NCI-H82 (cell line): Measurements from ENCODE around the gene FAM171A2.
"Not testable (repeated sequence)": the region's sequence is repeated elsewhere in the genome, so short reads cannot be mapped to it uniquely, and the experiment has no call there.

ENCODE experiments used
- DNase-seq: peaks from one replicate; lab custom pipeline; 2025; lab: John Stamatoyannopoulos, UW

Gene FAM171A2

DNA sequence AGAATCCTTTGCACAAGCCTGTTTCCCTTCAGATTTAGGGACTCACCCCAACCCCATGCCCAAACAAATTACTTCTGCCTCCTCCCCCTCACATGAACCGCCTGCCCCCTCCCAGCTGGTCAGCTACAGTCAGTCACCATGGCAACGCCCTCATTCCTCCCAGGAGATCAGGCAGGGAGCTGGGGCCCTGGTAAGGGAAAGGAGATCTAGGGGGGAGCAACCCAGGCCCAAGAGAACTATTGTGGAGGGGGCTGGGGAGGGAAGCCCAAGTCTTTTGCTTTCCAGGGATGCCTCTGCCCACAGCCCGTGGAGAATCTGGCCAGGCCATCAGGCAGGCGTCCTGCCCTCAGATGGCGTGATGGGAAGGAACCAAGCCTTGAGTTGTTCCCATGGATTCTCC, 2.8 kb downstream of the FAM171A2 start:
- DNase-seq: peak; percentile 52

DNA sequence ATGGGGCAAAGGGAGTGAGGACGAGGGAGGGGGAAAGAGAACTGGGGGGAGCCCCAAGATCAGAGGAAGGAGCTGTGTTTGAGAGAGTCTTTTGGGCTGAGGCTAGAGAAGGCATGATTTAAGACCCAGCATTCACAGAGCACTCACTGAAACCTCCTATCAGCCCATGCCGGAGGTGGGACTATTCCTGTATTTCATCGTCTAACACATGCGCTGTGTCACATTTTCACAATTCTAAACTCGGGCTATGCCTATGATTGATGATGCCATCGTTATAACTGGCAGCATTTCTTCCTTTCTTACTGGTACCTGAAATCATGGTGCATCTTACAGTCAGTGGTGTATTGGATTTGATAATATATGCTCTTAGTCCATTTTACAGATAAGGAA, 3.5 kb downstream of the FAM171A2 start:
- no peak for DNase-seq

DNA sequence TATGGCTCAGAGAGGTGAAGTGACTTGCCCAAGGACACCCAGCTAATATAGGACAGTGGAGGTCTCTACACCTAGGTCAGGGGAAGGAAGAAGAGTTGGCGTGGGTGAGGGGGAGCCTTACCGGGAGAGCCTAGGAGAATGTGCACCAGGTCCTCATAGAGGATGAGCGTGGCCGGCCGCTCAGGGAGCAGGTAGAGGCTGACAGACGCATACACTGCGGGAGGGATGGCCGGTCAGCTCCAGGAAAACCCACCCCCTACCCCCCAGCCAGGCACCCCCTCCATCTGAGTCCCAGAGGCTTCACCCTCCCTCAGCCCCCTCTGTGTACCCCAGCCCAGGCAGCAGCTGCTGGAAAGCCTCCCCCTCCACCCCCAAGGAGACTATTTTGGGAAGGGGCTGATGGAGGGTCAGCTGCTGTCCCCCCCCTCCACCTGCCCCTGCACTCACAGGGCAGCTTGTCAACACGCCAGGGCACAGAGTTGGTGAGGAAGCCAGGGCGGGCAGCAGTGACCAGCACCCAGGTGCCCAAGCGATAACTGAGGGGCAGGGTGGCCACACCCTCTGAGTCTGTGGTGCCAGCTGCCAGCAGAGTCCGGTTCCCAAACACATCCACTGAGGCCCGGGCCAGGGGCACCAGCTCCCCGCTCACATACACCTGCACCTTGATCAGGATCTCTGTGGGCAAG, 4.1 kb downstream of the FAM171A2 start:
- no peak for DNase-seq

DNA sequence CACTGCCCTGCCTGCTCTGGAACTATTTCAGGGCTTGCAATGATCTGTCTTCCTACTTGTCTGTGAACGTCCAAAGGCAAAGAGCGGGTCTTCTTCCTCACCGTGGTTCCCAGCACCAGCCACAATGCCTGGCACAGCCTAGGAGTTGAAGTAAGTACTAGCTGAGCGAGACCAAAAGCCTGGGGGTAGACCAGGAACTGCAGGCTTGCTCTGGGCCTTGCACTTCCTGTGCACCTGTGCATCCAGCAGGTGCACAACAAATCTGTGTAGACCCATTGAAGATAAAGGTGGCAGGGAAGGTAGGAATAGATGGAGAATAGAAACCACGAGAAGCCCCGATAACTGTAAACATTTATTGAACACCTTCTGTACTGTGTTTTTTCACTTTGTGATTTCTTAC, 4.6 kb downstream of the FAM171A2 start:
- DNase-seq: no peak

DNA sequence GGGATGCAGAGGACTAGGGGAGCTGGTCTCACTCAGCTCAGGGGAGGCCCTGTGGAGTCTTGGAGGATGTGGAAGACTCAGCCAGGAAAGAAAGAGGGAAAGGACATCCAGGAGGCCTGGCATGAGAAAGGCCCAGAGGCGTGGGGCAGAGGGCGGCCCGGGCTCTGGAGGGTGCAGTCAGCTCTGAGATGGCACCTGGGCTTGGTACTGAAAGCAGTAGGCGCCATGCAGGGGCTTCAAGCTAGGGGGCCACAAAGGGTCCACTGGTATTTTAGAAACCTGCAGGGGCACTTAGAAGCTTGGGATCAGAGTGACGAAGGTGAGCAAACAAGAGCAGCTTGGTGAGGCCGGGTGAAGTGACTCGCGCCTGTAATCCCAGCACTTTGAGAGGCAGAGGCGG, 5.6 kb downstream of the FAM171A2 start:
- no peak for DNase-seq

DNA sequence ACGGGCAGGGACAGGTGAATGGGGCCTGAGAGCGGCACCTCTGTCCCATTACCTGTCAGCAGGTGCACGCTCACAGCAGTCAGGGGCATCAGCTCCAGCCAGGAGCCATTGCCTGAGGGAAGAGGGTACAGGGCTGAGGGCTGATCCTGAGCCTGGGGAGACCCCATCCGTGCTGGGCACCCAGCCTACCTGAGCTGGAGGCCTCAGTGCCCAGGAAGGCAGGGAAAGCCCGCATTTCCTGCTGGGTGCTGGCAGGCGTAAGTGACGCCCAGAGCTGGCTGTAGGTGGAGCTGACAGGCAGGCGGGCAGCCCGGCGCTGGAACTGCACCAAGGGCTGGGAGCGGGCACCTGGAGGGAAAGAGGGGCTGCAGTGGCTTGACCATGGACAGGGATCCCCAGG, 7.4 kb downstream of the FAM171A2 start:
- DNase-seq: no peak

DNA sequence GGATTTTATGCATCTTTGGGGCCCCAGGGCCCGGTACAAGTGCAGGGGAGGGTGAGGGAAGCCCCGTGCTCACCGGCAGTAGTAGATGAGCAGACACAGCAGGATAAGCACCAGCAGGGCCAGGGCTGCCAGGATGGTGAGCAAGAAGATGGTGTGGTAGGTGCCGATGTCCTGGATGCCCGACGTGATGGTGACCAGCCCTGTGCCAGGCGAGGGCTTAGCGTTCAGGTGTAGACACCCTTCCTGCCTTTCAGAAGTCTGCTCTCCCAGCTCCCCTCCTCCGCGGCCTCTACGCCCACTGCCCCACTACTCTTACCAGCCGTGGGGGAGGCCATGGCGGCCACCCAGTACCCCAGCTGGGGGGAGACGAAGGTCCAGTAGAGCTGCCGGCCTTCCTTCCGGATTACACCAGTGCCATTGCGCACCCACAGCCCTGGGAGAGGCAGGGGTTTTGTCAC, 8.0 kb downstream of the FAM171A2 start:
- DNase-seq: no peak

DNA sequence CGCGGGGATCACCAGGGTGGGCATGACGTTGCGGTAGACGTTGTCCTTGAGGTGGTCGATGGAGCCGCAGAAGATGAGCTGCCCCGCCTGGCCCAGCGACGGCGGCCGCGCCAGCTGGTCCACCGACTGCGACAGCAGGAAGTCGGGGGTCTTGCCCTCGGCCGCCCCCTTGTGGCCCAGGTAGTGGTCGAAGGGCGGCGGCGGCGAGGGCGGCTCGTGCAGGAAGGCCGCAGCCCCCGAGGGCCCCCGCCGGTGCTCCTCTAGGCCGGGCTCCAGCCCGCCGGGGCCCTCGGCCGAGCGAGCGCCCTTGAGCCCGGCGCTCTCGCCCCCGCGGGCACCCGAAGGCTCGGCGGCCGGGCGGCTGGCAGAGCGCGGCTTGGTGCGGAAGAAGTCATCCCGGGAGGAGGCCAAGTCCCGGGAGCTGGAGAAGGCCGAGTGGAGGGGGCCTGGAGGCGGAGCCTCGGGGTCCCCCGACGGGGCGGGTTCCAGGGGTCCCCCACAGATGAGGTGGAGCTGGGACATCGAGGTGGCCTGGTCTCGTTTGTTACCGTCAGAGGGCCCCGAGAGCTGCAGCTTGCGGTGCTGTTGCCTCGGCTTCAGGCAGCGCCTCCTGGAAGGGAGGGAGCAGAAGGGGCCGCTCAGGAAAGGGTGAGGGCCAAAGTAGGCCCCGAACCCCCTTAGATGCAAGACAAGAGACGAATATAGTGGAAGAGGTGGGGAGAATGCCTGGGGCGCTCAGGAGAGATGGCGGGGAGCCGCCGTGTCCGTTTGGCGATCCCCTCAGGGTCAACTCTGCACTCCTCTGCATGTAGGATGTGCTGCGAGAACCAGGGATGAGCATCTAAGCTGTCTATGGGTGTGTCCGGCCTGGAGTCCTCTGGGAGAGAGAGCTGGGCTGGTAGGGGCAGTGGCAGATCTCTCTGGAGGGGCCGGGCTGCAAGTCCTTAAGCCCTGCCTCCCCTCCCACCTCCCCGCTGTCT, 8.8 kb downstream of the FAM171A2 start:
- DNase-seq: peak; percentile 85

DNA sequence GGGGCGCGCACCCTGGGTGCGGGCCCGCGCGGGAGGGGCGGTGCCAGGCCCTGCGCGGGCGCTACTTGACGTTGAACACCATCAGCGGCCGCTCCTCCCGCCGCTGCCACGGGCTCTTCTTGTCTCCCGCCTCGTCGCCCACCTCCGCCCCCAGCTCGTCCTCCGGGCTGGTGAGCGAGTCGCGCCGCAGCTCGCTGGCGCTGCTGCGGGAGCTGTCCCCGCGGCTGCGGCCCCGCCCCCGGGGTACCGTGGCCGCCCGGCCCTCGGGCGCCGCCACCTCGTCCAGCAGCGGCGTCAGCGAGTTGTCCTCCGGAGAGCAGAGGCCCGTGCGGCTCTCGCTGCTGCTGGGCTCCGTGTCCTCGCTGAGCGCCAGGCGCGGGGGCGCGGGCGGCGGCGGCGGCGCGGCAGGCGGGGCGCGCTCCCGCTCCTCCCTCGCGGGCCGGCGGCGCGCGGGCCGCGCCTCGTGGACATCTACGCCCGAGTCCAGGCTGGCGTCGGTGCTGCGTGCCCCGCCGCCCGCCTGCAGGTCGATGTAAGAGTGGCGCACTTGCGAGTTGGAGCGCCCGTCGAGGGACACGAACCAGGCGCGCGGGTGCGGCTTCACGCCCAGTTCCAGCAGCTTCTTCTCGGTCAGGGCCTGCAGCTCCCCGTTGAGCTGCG, 9.9 kb downstream of the FAM171A2 start:
- DNase-seq: no peak

DNA sequence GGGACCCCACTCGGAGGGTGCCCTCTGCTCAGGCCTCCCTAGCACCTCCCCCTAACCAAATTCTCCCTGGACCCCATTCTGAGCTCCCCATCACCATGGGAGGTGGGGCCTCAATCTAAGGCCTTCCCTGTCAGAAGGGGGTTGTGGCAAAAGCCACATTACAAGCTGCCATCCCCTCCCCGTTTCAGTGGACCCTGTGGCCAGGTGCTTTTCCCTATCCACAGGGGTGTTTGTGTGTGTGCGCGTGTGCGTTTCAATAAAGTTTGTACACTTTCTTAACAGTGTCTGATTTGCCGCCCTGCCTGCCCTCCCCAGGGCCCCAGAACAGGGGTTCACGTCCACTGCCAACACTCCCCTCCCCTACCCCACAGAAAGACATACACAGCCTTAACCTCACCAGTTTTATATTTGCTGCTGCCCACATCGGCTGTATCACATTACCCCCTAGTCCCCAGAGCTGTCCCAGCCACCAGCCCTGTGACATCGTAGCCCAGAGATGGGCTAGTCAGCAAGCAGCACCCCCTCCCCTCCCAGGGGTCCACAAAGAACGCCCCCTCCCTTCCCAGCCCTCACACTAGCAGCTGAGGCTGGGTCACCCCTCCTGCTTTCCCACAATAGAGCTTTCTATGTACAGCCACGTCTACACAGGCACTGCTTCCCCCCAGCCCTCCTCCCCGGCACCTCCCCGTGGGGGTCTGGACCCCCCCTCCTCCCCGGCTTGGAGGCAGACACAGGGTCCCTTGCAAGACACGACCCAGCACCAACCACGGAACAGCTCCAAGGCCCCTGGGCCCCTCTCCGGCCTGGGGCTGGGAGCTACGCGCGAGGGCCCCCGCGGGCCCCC, 10.6 kb downstream of the FAM171A2 start:
- DNase-seq: no peak

DNA sequence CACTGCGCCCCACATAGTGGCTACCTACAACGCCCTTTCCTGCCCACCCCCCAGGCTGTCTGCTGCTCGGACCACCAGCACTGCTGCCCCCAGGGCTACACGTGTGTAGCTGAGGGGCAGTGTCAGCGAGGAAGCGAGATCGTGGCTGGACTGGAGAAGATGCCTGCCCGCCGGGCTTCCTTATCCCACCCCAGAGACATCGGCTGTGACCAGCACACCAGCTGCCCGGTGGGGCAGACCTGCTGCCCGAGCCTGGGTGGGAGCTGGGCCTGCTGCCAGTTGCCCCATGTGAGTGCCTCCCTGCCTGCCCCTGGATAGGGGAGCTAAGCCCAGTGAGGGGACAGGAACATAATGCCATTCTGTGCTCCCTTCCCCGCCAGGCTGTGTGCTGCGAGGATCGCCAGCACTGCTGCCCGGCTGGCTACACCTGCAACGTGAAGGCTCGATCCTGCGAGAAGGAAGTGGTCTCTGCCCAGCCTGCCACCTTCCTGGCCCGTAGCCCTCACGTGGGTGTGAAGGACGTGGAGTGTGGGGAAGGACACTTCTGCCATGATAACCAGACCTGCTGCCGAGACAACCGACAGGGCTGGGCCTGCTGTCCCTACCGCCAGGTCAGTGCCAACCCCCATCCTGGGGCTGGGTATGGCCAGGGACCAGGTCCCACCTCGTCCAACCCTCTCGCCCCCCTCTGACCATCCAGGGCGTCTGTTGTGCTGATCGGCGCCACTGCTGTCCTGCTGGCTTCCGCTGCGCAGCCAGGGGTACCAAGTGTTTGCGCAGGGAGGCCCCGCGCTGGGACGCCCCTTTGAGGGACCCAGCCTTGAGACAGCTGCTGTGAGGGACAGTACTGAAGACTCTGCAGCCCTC, 11.5 kb downstream of the FAM171A2 start:
- DNase-seq: no peak

DNA sequence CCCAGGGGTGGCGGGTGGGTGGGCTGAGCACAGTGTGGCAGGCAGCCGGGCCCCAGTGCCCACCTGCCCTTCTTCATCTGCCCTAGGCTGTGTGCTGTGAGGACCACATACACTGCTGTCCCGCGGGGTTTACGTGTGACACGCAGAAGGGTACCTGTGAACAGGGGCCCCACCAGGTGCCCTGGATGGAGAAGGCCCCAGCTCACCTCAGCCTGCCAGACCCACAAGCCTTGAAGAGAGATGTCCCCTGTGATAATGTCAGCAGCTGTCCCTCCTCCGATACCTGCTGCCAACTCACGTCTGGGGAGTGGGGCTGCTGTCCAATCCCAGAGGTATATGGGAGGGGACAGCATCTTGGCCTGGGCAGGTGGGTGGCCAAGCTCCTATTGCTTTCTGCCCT, 12.2 kb downstream of the FAM171A2 start:
- DNase-seq: no peak

DNA sequence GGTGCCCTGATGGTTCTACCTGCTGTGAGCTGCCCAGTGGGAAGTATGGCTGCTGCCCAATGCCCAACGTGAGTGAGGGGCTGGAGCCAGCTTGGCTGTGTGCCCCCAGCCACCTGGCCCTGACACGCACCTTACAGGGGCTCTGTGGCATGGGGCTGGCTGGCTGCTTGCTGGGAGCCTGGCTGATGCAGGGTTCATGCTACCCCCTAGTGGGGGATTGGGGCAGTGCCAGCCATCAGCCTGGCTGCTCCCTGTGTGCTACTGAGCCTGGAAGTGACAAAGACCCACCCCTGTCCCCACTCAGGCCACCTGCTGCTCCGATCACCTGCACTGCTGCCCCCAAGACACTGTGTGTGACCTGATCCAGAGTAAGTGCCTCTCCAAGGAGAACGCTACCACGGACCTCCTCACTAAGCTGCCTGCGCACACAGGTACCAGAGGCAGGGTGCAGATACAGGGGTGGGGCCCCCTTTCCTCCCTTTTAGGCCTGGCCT, 12.9 kb downstream of the FAM171A2 start:
- DNase-seq: peak; percentile 83

DNA sequence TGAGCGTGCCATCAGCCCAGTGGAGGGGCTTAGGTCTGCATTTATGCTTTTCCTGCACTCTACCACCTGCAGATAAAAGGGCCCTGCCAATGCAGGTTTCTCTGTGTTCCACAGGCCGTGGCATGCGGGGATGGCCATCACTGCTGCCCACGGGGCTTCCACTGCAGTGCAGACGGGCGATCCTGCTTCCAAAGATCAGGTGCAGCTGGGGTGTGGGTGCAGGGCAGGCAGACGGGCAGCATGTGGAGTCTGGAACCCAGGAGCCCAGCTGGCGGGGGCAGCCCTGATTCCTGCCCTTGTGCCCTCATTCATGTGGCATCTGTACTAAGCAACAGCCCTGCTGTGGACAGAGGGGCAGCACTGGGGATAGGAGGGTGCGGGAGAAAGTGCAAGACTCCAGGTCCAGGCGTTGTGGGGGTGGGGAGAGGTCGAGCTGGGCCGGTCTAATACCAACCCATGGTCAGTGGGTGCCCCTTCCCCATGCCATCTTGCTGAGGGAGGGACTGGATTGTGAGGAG, 14.0 kb downstream of the FAM171A2 start:
- DNase-seq: no peak

DNA sequence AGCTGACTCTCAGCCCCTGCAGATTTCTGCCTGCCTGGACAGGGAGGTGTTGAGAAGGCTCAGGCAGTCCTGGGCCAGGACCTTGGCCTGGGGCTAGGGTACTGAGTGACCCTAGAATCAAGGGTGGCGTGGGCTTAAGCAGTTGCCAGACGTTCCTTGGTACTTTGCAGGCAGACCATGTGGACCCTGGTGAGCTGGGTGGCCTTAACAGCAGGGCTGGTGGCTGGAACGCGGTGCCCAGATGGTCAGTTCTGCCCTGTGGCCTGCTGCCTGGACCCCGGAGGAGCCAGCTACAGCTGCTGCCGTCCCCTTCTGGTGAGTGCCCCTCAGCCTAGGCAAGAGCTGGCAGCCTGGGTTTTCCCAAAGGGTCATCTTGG, 14.7 kb downstream of the FAM171A2 start:
- DNase-seq: no peak

DNA sequence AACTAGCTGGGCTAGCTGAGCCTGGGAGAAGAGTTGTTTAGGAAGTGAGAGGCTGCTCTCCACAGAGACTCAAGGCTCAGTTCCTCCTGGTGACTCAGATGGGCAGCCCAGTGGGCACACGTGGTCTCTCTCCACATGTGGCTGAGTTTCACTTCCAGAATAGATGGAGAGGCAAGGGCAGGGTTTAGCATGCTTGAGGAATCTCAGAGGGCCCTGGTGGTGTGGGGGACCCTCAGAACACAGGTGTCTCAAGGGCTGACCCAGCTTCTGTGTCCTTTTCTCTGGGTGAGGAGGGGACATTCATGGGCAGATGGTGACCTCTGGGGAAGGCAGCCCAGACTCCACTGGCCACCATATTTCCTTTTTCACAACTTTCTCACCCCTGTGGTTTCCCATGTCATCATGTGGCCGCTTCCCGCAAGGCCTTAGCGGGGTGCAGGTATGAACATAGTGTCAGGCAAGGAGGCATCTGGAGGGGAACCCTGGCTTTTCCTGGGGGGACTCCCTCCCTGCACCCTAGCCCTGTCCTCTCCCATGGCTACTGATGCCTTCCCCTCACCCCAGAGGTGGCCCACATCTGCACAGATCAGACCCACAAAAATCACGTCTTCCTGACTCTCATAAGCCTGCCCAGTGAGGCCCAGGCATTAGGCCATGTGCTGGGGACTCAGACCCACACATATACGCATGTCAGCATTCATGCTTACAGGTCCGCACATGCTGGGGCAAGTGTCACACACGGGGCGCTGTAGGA, 15.2 kb downstream of the FAM171A2 start:
- no peak for DNase-seq

DNA sequence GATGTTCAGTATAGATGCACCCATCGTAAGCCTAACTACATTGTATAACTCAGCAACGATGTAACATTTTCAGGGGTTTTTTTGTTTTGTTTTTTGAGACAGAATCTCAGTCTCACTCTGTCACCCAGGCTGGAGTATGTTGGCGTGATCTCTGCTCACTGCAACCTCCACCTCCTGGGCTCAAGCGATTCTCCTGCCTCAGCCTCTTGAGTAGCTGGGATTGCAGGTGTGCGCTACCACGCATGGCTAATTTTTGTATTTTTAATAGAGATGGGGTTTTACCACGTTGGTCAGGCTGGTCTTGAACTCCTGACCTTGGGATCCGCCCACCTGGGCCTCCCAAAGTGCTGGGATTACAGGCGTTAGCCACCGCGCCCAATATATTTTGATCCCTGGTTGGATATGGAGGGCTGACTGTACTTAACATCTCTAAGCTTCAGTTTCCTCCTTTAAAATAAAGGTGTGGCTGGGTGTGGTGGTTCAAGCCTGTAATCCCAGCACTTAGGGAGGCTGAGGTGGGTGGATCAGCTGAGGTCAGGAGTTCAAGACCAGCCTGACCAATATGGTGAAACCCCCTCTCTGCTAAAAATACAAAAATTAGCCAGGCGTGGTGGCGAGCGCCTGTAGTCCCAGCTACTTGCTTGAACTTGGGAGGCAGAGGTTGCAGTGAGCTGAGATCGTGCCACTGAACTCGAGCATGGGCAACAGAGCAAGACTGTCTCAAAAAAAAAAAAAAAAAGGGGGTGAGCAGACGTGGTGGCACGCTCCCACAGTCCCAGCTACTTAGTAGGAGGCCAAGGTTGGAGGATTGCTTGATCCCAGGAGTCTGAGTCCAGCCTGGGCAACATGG, 16.2 kb downstream of the FAM171A2 start:
- not testable (repeated sequence) for DNase-seq

DNA sequence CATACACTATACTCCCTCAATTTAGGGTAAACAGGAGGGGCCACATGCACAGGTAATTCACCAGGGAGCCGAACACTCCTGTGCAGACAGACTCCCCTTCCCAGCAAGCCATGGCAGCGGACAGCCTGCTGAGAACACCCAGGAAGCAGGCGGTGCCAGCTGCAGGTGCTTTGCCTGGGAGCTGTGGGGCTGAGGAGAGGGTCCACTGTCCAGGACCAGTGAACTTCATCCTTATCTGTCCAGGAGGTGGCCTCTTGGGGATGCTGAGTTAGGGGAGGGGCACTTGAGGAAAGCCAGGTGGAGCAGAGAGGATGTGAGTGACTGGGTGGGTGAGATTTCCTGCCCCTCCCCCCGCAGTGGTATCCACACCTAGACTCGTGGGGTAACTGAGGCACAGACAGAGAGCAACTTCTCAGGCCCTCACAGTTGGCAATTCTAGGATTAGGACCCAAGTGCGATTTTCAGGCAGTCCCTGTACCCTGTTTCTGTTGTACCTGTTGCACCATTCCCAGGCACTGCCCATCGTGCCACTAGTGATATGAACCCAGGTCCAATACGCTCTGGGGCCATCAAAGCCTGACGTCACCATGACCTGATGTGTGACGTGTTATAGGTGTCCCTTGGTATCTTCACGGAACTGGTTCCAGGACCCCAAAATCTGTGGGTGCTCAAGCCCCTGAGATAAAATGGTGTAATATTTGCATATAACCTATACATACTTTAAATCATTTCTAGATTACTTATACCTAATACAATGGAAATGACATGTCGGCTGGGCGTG, 17.4 kb downstream of the FAM171A2 start:
- no peak for DNase-seq
